Tibial nerve (tissue), 4 donors: Measurements from ENCODE around the gene FGD3. TPM values are rescaled to one million over a fixed set of nuclear protein-coding genes. Genes with fewer than 3 reads are reported as not detected.
"Not testable (repeated sequence)": the region's sequence is repeated elsewhere in the genome, so short reads cannot be mapped to it uniquely, and the experiment has no call there.

Experiments
- DNase-seq, 2 donors: peaks; one replicate each; pipeline ENCODE4 v3.0.0-alpha.2; 2019; ENCODE audit warnings: low spot score in 2 of 2
- H3K27ac ChIP-seq, 4 donors: fragments of 200-600 bp; sonication (generic) in 3 of 4; one replicate each; pipeline ENCODE4 v1.5.1; 2017 to 2019; ENCODE audit warnings: mild to moderate bottlenecking in 1 of 4
- H3K27me3 ChIP-seq, 2 donors: fragments of 200-600 bp; sonication (generic) in 1 of 2; one replicate each; pipeline versions ENCODE4 v1.5.1 to v1.6.0; 2017 to 2019
- H3K36me3 ChIP-seq, 3 donors: fragments of 200-600 bp; sonication (generic); one replicate each; pipeline ENCODE4 v1.5.1; 2018 to 2019
- H3K4me1 ChIP-seq, 4 donors: fragments of 200-600 bp; sonication (generic) in 3 of 4; one replicate each; pipeline ENCODE4 v1.5.1; 2017 to 2019
- H3K4me3 ChIP-seq, 4 donors: fragments of 200-600 bp; sonication (generic) in 3 of 4; one replicate each; pipeline ENCODE4 v1.5.1; 2017 to 2019; ENCODE audit warnings: mild to moderate bottlenecking in 1 of 4, moderate library complexity in 1 of 4
- H3K9me3 ChIP-seq, 4 donors: fragments of 200-600 bp; sonication (generic) in 3 of 4; one replicate each; pipeline ENCODE4 v1.5.1; 2017 to 2019
- EP300 ChIP-seq, 2 donors: sonication (generic); formaldehyde crosslinking; IDR thresholded peaks; one replicate each; pipeline ENCODE4 v1.6.1; 2017; ENCODE audit warnings: antibody characterized with exemption in 2 of 2, mild to moderate bottlenecking in 1 of 2
- POLR2A ChIP-seq, 2 donors: fragments of 450-650 bp; IDR thresholded peaks; one replicate each; pipeline ENCODE4 v1.6.1; 2017; ENCODE audit warnings: antibody characterized with exemption in 2 of 2, mild to moderate bottlenecking in 2 of 2, moderate library complexity in 2 of 2
- WGBS, 2 donors: methylation state at CpG; one replicate each; pipeline ENCODE4 v1.1.5; 2018; 5-methylcytosine and 5-hydroxymethylcytosine counted together
- total RNA-seq, 4 donors: library from RNA; depleted of rRNA; stranded (reverse); fragments of >200 nt; gene quantifications; one replicate each; pipeline ENCODE4 v1.1.0, GENCODE V29; 2016
- TF ChIP-seq, protein P1 (sequence below), 5 experiments: fragments of 200-600 bp in 3 of 5; fragments of 450-650 bp in 2 of 5; sonication (generic) in 3 of 5; IDR thresholded peaks; one replicate each; pipeline ENCODE4 v1.5.1; 2016 to 2019; ENCODE audit warnings: antibody characterized with exemption in 5 of 5, mild to moderate bottlenecking in 3 of 5, moderate library complexity in 2 of 5

The FGD3 gene, protein sequence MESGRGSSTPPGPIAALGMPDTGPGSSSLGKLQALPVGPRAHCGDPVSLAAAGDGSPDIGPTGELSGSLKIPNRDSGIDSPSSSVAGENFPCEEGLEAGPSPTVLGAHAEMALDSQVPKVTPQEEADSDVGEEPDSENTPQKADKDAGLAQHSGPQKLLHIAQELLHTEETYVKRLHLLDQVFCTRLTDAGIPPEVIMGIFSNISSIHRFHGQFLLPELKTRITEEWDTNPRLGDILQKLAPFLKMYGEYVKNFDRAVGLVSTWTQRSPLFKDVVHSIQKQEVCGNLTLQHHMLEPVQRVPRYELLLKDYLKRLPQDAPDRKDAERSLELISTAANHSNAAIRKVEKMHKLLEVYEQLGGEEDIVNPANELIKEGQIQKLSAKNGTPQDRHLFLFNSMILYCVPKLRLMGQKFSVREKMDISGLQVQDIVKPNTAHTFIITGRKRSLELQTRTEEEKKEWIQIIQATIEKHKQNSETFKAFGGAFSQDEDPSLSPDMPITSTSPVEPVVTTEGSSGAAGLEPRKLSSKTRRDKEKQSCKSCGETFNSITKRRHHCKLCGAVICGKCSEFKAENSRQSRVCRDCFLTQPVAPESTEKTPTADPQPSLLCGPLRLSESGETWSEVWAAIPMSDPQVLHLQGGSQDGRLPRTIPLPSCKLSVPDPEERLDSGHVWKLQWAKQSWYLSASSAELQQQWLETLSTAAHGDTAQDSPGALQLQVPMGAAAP
- total RNA-seq: 10 to 100 TPM in 1 of 4 donors, 1 to 10 TPM in 3; 6.7 to 13.8 (median 7.3) TPM

DNA sequence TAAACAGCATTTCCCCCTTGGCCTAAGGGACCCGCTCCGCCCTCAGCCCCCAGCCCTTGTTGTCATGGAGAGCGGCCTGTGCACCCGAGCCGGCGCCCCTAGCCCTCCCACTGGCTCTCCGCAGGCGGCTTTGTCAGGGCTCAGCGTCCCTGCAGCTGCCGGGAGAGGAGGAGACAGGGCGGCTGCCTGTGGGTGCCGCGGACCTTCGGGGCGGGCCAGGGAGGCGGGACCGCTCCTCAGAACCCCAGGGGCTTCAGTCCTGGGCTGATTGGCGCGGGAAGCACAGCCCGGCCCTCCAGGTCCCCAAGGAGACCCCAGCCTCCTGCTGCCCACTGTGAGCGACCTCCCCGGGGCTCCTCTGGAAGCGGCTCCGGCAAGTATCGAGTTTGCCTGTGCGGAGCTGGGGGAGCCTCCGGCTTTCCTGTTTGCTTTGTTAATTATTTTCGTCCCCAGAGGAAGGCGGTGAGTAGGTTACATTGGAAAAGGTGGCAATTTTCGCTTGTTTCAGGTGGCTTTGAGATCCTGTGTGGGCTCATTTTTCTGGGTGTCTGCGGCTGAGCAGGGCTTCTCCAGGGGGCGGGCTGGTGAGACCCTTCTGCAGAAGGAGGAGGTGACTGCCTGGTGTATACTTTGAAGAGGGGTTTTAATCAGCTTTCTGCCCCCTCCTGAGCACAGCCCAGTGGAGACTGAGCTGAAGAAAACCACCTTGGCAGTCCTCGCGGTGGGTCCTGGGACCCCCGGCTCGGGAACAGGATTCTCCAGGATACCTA, at the start of gene FGD3:
Gene FGD3 (plus strand): TSS at position 256 of the 770 bp plus-strand sequence. CDS start 28,734 bp downstream, outside the sequence.
- 7 to 9% methylated on average over 20 to 21 of the region's 36 CpGs for WGBS, 2 donors
- H3K36me3 ChIP-seq: no peaks in the 10 kb centered on the region
- H3K4me1 ChIP-seq: peaks cover 0 to 13% (median 5%) of the 10 kb centered on the region in 4 donors
- H3K9me3 ChIP-seq: no peaks in the 10 kb centered on the region
- H3K27ac ChIP-seq: no peak within 1 kb of the TSS
- peaks cover 0 to 26% of the 10 kb centered on the region in 2 donors for H3K27me3 ChIP-seq
- no peak for DNase-seq
- TF ChIP-seq EP300 (IDR thresholded peaks at IDR 0.05) (no peak), POLR2A (IDR thresholded peaks at IDR 0.05) (no peak)
- TF ChIP-seq, protein P1, sequence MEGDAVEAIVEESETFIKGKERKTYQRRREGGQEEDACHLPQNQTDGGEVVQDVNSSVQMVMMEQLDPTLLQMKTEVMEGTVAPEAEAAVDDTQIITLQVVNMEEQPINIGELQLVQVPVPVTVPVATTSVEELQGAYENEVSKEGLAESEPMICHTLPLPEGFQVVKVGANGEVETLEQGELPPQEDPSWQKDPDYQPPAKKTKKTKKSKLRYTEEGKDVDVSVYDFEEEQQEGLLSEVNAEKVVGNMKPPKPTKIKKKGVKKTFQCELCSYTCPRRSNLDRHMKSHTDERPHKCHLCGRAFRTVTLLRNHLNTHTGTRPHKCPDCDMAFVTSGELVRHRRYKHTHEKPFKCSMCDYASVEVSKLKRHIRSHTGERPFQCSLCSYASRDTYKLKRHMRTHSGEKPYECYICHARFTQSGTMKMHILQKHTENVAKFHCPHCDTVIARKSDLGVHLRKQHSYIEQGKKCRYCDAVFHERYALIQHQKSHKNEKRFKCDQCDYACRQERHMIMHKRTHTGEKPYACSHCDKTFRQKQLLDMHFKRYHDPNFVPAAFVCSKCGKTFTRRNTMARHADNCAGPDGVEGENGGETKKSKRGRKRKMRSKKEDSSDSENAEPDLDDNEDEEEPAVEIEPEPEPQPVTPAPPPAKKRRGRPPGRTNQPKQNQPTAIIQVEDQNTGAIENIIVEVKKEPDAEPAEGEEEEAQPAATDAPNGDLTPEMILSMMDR (IDR thresholded peaks at IDR 0.05): no peak
- H3K4me3 ChIP-seq: peak within 1 kb of the TSS; percentile 12 to 53 (median 43)

DNA sequence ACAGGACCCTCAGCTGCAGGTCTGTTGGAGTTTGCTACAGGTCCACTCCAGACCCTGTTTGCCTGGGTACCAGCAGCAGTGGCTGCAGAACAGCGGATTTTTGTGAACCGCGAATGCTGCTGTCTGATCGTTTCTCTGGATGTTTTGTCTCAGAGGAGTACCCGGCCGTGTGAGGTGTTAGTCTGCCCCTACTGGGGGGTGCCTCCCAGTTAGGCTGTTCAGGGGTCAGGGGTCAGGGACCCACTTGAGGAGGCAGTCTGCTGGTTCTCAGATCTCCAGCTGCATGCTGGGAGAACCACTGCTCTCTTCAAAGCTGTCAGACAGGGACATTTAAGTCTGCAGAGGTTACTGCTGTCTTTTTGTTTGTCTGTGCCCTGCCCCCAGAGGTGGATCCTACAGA, 42.2 kb upstream of the FGD3 start:
- not testable (repeated sequence) for H3K4me3 ChIP-seq, H3K4me1 ChIP-seq, DNase-seq, H3K36me3 ChIP-seq, H3K27me3 ChIP-seq, H3K9me3 ChIP-seq, H3K27ac ChIP-seq
- 54 to 69% methylated on average over 5 to 6 of the region's 6 CpGs for WGBS, 2 donors

DNA sequence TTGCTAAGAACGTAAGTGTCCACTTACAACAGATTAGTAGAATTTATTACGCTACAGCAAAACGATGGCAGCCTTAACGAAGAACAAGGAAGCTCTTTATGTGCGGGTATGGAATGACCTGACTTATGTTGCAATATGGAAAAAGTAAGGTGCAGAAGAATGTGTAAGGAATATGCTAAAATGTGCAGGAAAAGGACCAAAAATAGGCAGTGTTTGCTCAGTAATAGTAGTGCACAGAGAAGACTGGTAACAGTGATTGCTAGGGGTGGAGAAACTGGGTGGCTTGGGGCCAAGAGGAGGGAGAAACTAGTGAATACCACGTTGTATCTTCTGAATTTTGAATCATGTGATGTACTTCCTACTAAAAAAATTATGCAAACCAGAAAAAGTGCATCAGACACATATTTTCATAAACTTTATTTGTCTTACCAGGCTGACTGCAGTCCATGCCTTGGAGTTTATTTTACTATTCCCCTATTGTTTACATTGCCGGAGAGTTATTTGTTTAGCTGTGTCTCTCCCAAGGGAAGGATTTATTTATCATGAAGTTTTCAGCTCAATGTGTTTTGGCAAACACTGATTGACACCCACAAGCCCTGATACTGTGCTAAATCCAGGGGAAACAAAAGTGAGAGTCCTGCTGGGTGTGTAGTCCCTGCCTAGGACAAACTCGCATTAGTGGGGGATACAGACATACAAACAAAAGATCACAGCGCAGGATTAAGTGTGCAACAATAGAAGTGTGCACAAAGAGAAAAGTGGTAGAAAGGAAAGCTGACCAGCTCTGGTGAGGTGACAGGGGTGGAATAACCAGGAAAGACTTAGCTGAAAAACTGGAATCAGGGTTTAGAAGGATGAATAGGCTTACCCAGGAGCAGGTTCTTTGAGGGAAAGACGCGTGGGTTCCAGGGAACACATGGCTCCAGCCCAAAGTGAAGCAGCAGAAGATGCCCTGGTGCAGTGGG, 35.5 kb upstream of the FGD3 start:
- H3K27ac ChIP-seq: peak overlapping the region in 2 of 4 donors; percentile 32 to 60
- TF ChIP-seq EP300 (IDR thresholded peaks at IDR 0.05) (no peak), POLR2A (IDR thresholded peaks at IDR 0.05) (no peak)
- TF ChIP-seq, protein P1 (IDR thresholded peaks at IDR 0.05): no peak
- WGBS, 2 donors: 21% methylated on average over 11 of the region's 11 CpGs
- H3K9me3 ChIP-seq: no peaks in the 10 kb centered on the region
- H3K36me3 ChIP-seq: no peaks in the 10 kb centered on the region
- DNase-seq: peak in 1 of 2 donors; percentile 64
- peak overlapping the region in 1 of 4 donors; percentile 20 for H3K4me3 ChIP-seq
- H3K27me3 ChIP-seq: no peaks in the 10 kb centered on the region
- H3K4me1 ChIP-seq: peaks cover 0 to 17% (median 3%) of the 10 kb centered on the region in 4 donors

DNA sequence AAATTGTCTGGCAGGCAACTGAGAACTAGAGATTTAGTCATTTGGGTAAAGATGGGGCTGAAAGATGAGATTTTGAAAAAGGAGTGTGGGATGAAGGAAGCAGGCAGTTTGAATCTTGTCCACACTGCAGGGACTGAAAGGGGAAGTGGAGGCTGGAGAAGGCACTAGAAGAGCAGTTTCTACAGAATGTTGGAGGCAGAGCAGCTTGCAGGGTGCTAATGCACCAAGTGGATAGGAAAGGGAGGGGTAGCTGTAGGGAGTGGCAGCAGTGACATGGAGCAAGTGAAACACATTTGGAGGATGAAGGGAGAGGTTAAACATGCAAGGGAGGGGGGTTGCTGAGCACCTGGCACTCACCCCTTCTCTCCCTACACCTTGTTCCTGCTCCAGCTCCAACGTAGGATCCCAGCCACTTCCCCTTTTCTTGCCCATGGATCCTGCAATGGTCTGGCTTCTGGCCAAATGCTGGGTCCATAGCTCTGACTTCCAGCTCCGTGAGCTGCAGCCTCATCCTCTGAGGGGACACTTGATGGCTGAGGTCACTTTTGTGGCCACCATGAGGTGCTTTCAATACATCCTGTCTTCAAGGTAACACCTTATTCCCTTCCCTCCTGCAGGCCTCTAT, 30.0 kb upstream of the FGD3 start:
- peak in 1 of 2 donors; percentile 20 for DNase-seq
- H3K36me3 ChIP-seq: no peaks in the 10 kb centered on the region
- TF ChIP-seq EP300 (IDR thresholded peaks at IDR 0.05) (no peak), POLR2A (IDR thresholded peaks at IDR 0.05) (no peak)
- TF ChIP-seq, protein P1 (IDR thresholded peaks at IDR 0.05): no peak
- WGBS, 2 donors: 42 to 43% methylated on average over 2 of the region's 2 CpGs
- H3K9me3 ChIP-seq: no peaks in the 10 kb centered on the region
- H3K4me1 ChIP-seq: peaks cover 0 to 4% (median under 1%) of the 10 kb centered on the region in 4 donors
- no peaks in the 10 kb centered on the region for H3K27me3 ChIP-seq
- no peak overlapping the region for H3K27ac ChIP-seq
- H3K4me3 ChIP-seq: no peak overlapping the region
